Hippocampal formation (tissue), 2 donors: ENCODE results near the gene PAPPA2.

Experiments used
- DNase-seq, 2 donors: peaks; one replicate each; lab custom pipeline; 2025; lab: John Stamatoyannopoulos, UW

PAPPA2 gene

GRCh38 chr1:176766779-176767178 lies 303.8 kb downstream of the PAPPA2 start:
- DNase-seq = no peak

- no peak for DNase-seq
Observed at GRCh38 chr1:176767714-176768136, 304.8 kb downstream of the PAPPA2 start.

GRCh38 chr1:176768532-176768931 lies 305.6 kb downstream of the PAPPA2 start:
- DNase-seq = no peak

GRCh38 chr1:176770066-176770465 lies 307.1 kb downstream of the PAPPA2 start:
- DNase-seq = no peak

GRCh38 chr1:176773038-176773437 lies 310.1 kb downstream of the PAPPA2 start:
- DNase-seq = no peak

- DNase-seq = no peak
Observed at GRCh38 chr1:176774224-176774623, 311.2 kb downstream of the PAPPA2 start.

- no peak for DNase-seq
Observed at GRCh38 chr1:176775378-176775777, 312.4 kb downstream of the PAPPA2 start.

GRCh38 chr1:176775996-176776395 lies 313.0 kb downstream of the PAPPA2 start:
- DNase-seq = no peak

- no peak for DNase-seq
Observed at GRCh38 chr1:176778056-176778455, 315.1 kb downstream of the PAPPA2 start.

GRCh38 chr1:176779992-176780328 lies 317.0 kb downstream of the PAPPA2 start:
- DNase-seq = no peak

- DNase-seq = no peak
Observed at GRCh38 chr1:176783309-176783708, 320.3 kb downstream of the PAPPA2 start.

GRCh38 chr1:176785056-176785455 lies 322.1 kb downstream of the PAPPA2 start:
- DNase-seq = no peak

GRCh38 chr1:176785791-176786190 lies 322.8 kb downstream of the PAPPA2 start:
- no peak for DNase-seq

GRCh38 chr1:176786274-176786673 lies 323.3 kb downstream of the PAPPA2 start:
- no peak for DNase-seq

GRCh38 chr1:176789571-176790090 lies 326.7 kb downstream of the PAPPA2 start:
- no peak for DNase-seq

GRCh38 chr1:176790786-176791185 lies 327.8 kb downstream of the PAPPA2 start:
- no peak for DNase-seq

GRCh38 chr1:176791906-176792305 lies 328.9 kb downstream of the PAPPA2 start:
- no peak for DNase-seq

- DNase-seq = no peak
Observed at GRCh38 chr1:176794897-176795508, 332.0 kb downstream of the PAPPA2 start.

GRCh38 chr1:176795929-176796328 lies 333.0 kb downstream of the PAPPA2 start:
- DNase-seq = no peak

GRCh38 chr1:176796583-176796982 lies 333.6 kb downstream of the PAPPA2 start:
- DNase-seq = no peak

- DNase-seq = no peak
Observed at GRCh38 chr1:176799327-176799726, 336.4 kb downstream of the PAPPA2 start.

GRCh38 chr1:176800978-176801513 lies 338.1 kb downstream of the PAPPA2 start:
- DNase-seq = no peak

GRCh38 chr1:176801514-176802020 lies 338.6 kb downstream of the PAPPA2 start:
- DNase-seq = peak in 1 of 2 donors; percentile 32

- DNase-seq = no peak
Observed at GRCh38 chr1:176802316-176802715, 339.3 kb downstream of the PAPPA2 start.
